Suprapubic skin (tissue), 3 donors: ENCODE data around the gene MIA2.

ENCODE experiments used
- POLR2A ChIP-seq, 2 donors: fragments of 450-650 bp; IDR thresholded peaks; one replicate each; pipeline ENCODE4 v1.6.1; 2017; ENCODE audit warnings: antibody characterized with exemption in 2 of 2, mild to moderate bottlenecking in 2 of 2, moderate library complexity in 2 of 2
- TF ChIP-seq, protein P1 (sequence below), 2 donors: fragments of 200-600 bp in 1 of 2; fragments of 450-650 bp in 1 of 2; sonication (generic) in 1 of 2; IDR thresholded peaks; one replicate each; pipeline ENCODE4 v1.5.1; 2016 to 2019; ENCODE audit warnings: antibody characterized with exemption in 2 of 2, mild to moderate bottlenecking in 1 of 2, moderate library complexity in 1 of 2

DNA sequence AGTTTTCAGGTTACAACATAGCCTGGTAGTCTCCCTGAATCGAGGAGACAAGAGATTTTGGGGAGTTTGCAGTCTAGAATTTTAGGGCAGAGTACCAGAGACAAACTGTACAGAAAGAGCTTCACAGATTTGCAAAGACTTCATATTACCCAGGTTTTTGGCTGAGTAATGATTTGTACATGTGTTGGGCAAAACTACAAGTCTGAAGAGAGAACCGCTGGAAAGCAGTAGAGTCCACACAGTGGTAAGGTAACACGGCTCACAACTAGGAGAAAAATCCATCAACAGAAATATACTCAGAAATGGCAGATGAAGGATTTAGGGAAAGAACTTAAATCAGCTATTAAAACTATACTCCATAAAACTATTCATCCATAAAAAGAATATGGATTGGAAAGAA, 172.8 kb downstream of the MIA2 start:
- TF ChIP-seq, protein P1, sequence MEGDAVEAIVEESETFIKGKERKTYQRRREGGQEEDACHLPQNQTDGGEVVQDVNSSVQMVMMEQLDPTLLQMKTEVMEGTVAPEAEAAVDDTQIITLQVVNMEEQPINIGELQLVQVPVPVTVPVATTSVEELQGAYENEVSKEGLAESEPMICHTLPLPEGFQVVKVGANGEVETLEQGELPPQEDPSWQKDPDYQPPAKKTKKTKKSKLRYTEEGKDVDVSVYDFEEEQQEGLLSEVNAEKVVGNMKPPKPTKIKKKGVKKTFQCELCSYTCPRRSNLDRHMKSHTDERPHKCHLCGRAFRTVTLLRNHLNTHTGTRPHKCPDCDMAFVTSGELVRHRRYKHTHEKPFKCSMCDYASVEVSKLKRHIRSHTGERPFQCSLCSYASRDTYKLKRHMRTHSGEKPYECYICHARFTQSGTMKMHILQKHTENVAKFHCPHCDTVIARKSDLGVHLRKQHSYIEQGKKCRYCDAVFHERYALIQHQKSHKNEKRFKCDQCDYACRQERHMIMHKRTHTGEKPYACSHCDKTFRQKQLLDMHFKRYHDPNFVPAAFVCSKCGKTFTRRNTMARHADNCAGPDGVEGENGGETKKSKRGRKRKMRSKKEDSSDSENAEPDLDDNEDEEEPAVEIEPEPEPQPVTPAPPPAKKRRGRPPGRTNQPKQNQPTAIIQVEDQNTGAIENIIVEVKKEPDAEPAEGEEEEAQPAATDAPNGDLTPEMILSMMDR (IDR thresholded peaks at IDR 0.05) = no peak
- TF ChIP-seq POLR2A (IDR thresholded peaks at IDR 0.05) = no peak
